HAP-1 (cell line): Measurements from ENCODE around the gene TMEM229A.
"Not testable (repeated sequence)": the region's sequence is repeated elsewhere in the genome, so short reads cannot be mapped to it uniquely, and the experiment has no call there.

Source experiments
- DNase-seq, 2 experiments: peaks; one replicate each; pipeline ENCODE4 v3.0.0-alpha.2; 2016 to 2020; ENCODE audit warnings: low spot score in 2 of 2
- H3K27me3 ChIP-seq: fragments of 250-450 bp; sonication (Bioruptor Pico); 2 replicates; pipeline ENCODE4 v1.5.1; 2020; ENCODE audit warnings: low read depth, mild to moderate bottlenecking, moderate library complexity
- H3K36me3 ChIP-seq: fragments of 250-450 bp; sonication (Bioruptor Pico); replicated peaks from 2 replicates; pipeline ENCODE4 v1.5.1; 2020; ENCODE audit warnings: mild to moderate bottlenecking
- H3K4me1 ChIP-seq: fragments of 250-450 bp; sonication (Bioruptor Pico); 2 replicates; pipeline ENCODE4 v1.5.1; 2020; ENCODE audit warnings: mild to moderate bottlenecking
- H3K4me3 ChIP-seq: fragments of 250-450 bp; sonication (Bioruptor Pico); 2 replicates; pipeline ENCODE4 v1.5.1; 2020; ENCODE audit warnings: mild to moderate bottlenecking, moderate library complexity
- H3K9me3 ChIP-seq: fragments of 250-450 bp; sonication (Bioruptor Pico); 2 replicates; pipeline ENCODE4 v1.5.1; 2020; ENCODE audit warnings: mild to moderate bottlenecking, moderate library complexity
- in situ Hi-C: fragments of 300-500 bp; cut with MboI; formaldehyde crosslinking; loops from 3 replicates; pipeline ENCODE4 v1.14.3; 2020; ENCODE audit warnings: low sequenced_read_pairs, inconsistent platforms, mixed read lengths

TMEM229A gene

GRCh38 chr7:124051681-124052377, 19.0 kb upstream of the TMEM229A start:
- in situ Hi-C loops: no loop called here
- H3K27me3 ChIP-seq: no peaks in the 10 kb centered on the region

DNA sequence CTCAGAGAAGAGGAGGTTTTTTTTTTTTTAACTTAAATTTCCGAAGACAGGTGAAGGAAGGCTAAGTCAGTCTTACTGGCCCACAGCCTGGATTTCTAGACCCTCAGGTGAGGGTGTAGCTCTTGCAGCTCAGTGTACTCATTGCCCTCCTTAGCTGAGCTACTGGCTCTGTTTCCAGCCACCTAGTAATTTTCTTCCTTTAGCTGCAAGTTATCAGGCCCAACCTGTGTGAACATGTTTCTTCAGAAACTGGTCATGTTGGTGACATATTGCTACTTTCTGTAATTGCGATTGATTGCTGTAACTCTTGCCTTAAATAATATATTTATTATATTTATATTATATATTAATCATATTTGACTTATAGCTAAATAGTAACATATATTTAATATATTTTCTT, 10.0 kb upstream of the TMEM229A start:
- Histone ChIP-seq H3K4me1 (peaks cover 4% of the 10 kb centered on the region; the same call in 1 of the 2 replicates), H3K36me3 (no peaks in the 10 kb centered on the region), H3K9me3 (no peaks in the 10 kb centered on the region), H3K4me3 (no peak overlapping the region), H3K27me3 (no peaks in the 10 kb centered on the region; the same call in 1 of the 2 replicates)
- no peak for DNase-seq
- in situ Hi-C loops: no loop called here

More at GRCh38 chr7:124051681-124052377, 19.0 kb upstream of the TMEM229A start:
- peaks cover 3% of the 10 kb centered on the region for H3K4me1 ChIP-seq
- H3K36me3 ChIP-seq: no peaks in the 10 kb centered on the region
- H3K9me3 ChIP-seq: no peaks in the 10 kb centered on the region; the same call in 1 of the 2 replicates
- H3K4me3 ChIP-seq: no peak overlapping the region
- no peak for DNase-seq

DNA sequence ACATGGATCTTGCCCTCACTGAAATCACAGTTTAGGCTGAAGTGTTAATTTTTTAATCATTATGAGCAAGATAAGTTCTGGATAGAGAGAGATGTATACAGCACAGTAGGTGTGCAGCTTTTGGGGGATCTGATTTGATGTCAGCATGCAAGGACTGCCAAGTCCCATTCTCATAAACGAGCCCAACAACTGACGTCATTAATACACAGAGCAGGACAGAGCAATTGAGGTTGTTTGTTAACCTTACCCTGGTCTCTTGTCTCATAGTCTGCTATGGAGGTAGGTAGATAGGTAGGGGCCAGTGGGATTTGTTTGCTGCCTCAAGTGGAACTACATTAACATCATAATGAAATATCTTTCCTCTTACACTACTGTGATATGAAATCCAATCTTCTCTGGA, 8.6 kb upstream of the TMEM229A start:
- Histone ChIP-seq H3K27me3 (no peaks in the 10 kb centered on the region; the same call in 1 of the 2 replicates), H3K4me3 (no peak overlapping the region), H3K36me3 (no peaks in the 10 kb centered on the region), H3K4me1 (peaks cover 4% of the 10 kb centered on the region; the same call in 1 of the 2 replicates), H3K9me3 (no peaks in the 10 kb centered on the region)
- no peak for DNase-seq
- in situ Hi-C loops: no loop called here

DNA sequence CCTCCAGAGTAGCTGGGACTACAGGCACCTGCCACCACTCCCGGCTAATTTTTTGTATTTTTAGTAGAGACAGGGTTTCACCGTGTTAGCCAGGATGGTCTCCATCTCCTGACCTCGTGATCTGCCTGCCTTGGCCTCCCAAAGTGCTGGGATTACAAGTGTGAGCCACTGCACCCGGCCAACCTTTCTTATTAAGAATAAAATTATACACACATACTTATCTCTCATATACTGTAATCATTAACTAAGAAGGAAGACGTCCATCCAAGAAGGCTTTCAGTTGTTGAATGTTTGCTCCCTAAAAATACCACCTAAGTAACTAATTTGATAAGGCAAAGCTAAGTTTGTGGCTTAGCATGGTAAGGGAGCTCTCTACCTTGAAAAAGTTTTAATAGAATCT, 5.0 kb upstream of the TMEM229A start:
- in situ Hi-C loops, H3K4me1 ChIP-seq, DNase-seq, H3K9me3 ChIP-seq, H3K36me3 ChIP-seq, H3K27me3 ChIP-seq, H3K4me3 ChIP-seq: not testable (repeated sequence)

- peaks cover 4% of the 10 kb centered on the region for H3K4me1 ChIP-seq
- H3K36me3 ChIP-seq: no peaks in the 10 kb centered on the region
- in situ Hi-C loops: no loop called here
- H3K9me3 ChIP-seq: no peaks in the 10 kb centered on the region
- H3K27me3 ChIP-seq: peaks cover 7% of the 10 kb centered on the region; the same call in 1 of the 2 replicates
- no peak for DNase-seq
- H3K4me3 ChIP-seq: no peak overlapping the region
Observed at GRCh38 chr7:124035706-124036105, 2.8 kb upstream of the TMEM229A start.

- peaks cover 7% of the 10 kb centered on the region; the same call in 1 of the 2 replicates for H3K27me3 ChIP-seq
- no peak overlapping the region for H3K4me3 ChIP-seq
- no peak for DNase-seq
- no peaks in the 10 kb centered on the region for H3K9me3 ChIP-seq
- no peaks in the 10 kb centered on the region; the same call in 1 of the 2 replicates for H3K4me1 ChIP-seq
- no peaks in the 10 kb centered on the region for H3K36me3 ChIP-seq
- in situ Hi-C loops: no loop called here
Observed at GRCh38 chr7:124034754-124035100, 1.9 kb upstream of the TMEM229A start.

DNA sequence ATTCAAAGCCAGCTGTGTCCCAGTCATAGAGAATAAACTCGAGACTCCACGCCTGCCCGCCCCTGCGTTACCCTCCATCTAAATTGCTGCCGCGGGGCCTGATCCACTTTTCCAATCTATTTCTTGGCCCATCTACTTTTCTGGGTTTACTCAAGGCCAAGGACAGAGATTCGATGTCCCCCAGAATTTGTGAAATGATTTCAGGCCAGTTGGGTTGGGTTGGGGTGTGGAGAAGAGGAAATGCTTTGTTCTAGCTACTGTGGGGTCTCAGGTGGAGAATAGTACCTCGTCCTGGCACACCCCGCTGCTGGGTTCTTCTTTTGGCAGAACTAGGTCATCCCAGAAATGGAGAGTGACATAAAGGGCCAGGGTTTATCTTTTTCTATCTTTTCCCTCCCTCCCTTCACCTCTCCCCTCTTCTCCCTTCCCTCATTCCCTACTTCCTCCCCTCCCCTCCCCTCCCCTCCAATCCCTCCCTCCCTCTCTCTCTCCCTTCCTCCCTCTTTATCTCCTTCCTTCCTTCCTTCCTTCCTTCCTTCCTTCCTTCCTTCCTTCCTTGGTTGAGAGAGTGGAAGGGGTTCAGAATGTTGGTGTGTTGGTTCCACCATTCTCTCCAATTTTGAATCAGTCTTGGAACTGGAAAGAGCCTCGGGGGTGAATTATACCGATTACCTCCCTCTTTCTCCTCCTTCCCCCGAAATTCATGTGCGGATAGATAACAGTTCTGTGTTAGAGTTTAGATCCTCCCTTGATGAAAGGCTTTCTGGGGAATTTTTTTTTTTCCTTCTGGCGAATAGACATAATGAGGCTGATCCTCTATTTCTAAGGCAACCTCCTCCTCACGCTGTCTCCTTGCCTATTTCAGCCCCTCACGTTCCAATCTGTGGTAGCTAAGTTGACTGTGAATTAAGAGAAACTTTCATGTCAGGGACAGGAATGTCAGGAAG, 1.2 kb upstream of the TMEM229A start:
- DNase-seq: no peak
- Histone ChIP-seq H3K27me3 (peaks cover 7% of the 10 kb centered on the region; the same call in 1 of the 2 replicates), H3K4me3 (no peak overlapping the region), H3K4me1 (no peaks in the 10 kb centered on the region; the same call in 1 of the 2 replicates), H3K9me3 (no peaks in the 10 kb centered on the region), H3K36me3 (no peaks in the 10 kb centered on the region)
- in situ Hi-C loops: no loop called here

- peak; percentile 28 to 62 for DNase-seq
- in situ Hi-C loops: no loop called here
- peaks cover 7% of the 10 kb centered on the region; the same call in 1 of the 2 replicates for H3K27me3 ChIP-seq
- peak overlapping the region; percentile 21 for H3K4me3 ChIP-seq
- H3K36me3 ChIP-seq: no peaks in the 10 kb centered on the region
- no peaks in the 10 kb centered on the region; the same call in 1 of the 2 replicates for H3K4me1 ChIP-seq
- H3K9me3 ChIP-seq: no peaks in the 10 kb centered on the region
Observed at GRCh38 chr7:124033095-124033806, 384 bp upstream of the TMEM229A start.

DNA sequence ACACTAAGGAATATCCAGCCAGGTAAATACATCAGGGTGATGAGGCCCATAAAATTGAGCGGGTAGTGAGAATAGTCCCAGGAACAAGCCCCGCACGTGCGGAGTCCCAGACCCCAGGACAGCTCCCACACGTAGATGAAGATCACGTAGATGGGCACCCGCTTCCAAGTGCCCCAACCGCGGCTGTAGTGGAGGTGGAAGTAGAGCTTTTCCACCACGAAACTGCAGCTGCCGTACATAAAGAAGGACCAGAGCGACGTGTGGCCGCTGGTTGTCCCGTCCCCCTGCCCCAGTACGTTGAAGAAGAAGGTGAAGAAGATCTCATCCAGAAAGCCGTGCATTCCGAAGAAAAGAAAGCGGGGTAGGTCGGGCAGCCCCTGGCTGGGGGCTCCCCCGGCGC, 948 bp downstream of the TMEM229A start:
- no peaks in the 10 kb centered on the region for H3K9me3 ChIP-seq
- H3K4me3 ChIP-seq: peak overlapping the region; percentile 41
- no peaks in the 10 kb centered on the region for H3K36me3 ChIP-seq
- peak in 1 of 2 experiments; percentile 23 for DNase-seq
- H3K4me1 ChIP-seq: no peaks in the 10 kb centered on the region; the same call in 1 of the 2 replicates
- peaks cover 7% of the 10 kb centered on the region for H3K27me3 ChIP-seq
- in situ Hi-C loops: no loop called here

GRCh38 chr7:124031406-124031805, 1.5 kb downstream of the TMEM229A start:
- H3K9me3 ChIP-seq: no peaks in the 10 kb centered on the region
- in situ Hi-C loops: no loop called here
- peaks cover 7% of the 10 kb centered on the region for H3K27me3 ChIP-seq
- no peak for DNase-seq
- H3K4me3 ChIP-seq: no peak overlapping the region
- H3K4me1 ChIP-seq: no peaks in the 10 kb centered on the region; the same call in 1 of the 2 replicates
- H3K36me3 ChIP-seq: no peaks in the 10 kb centered on the region

- Histone ChIP-seq H3K4me3 (no peak overlapping the region), H3K9me3 (no peaks in the 10 kb centered on the region), H3K27me3 (peaks cover 7% of the 10 kb centered on the region), H3K4me1 (no peaks in the 10 kb centered on the region; the same call in 1 of the 2 replicates), H3K36me3 (no peaks in the 10 kb centered on the region)
- no peak for DNase-seq
- in situ Hi-C loops: no loop called here
Observed at GRCh38 chr7:124030964-124031363, 1.9 kb downstream of the TMEM229A start.

GRCh38 chr7:124029396-124030188, 3.3 kb downstream of the TMEM229A start:
- no peaks in the 10 kb centered on the region for H3K36me3 ChIP-seq
- in situ Hi-C loops: no loop called here
- H3K4me3 ChIP-seq: no peak overlapping the region
- H3K9me3 ChIP-seq: no peaks in the 10 kb centered on the region
- peaks cover 7% of the 10 kb centered on the region for H3K27me3 ChIP-seq
- no peak for DNase-seq
- H3K4me1 ChIP-seq: no peaks in the 10 kb centered on the region

DNA sequence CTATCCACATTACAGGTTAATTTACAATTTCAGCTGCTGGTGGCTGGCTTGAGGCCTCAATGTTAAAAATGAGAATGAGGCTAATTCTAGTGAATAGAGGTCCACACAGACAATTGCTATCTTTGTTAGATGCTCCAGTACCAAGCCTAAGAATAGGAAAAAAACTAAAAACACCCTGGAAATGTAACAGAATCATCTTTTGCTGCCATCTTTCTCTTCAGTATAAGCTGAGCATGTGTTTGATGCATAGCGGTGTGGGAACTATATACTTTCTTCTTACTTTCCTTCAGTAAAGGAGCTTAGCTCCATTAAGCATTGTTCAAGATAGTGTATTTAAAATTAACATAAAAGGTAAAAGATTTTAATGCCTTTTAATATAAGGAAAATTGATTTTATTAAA, 5.6 kb downstream of the TMEM229A start:
- in situ Hi-C loops: no loop called here
- H3K9me3 ChIP-seq: no peaks in the 10 kb centered on the region
- H3K4me3 ChIP-seq: no peak overlapping the region
- DNase-seq: no peak
- no peaks in the 10 kb centered on the region for H3K4me1 ChIP-seq
- peaks cover 7% of the 10 kb centered on the region for H3K27me3 ChIP-seq
- no peaks in the 10 kb centered on the region for H3K36me3 ChIP-seq
